Stromal cell of bone marrow (primary cell): ENCODE data around the gene CFB.
A peak's percentile ranks its signal among the peaks of the same experiment; 100 is the strongest.
"Not testable (repeated sequence)": the region's sequence is repeated elsewhere in the genome, so short reads cannot be mapped to it uniquely, and the experiment has no call there.

Source experiments
- DNase-seq: peaks from one replicate; pipeline ENCODE4 v3.0.0-alpha.2; 2012; ENCODE audit warnings: low read depth

Gene CFB

GRCh38 chr6:31970604-31971271 lies 24.8 kb downstream of the CFB start:
- no peak for DNase-seq

GRCh38 chr6:31971279-31971992 lies 25.5 kb downstream of the CFB start:
- no peak for DNase-seq

GRCh38 chr6:31971993-31972708 lies 26.3 kb downstream of the CFB start, which contains the start of gene DXO:
DXO (minus strand) TSS chr6:31972138; CDS start chr6:31971675, 463 bp downstream.
- DNase-seq, result peak; percentile 96

- peak; percentile 67 for DNase-seq
Measured at GRCh38 chr6:31972709-31973350, 26.9 kb downstream of the CFB start.

- not testable (repeated sequence) for DNase-seq
Measured at GRCh38 chr6:31976065-31976464, 30.2 kb downstream of the CFB start.

- no peak for DNase-seq
Measured at GRCh38 chr6:31977816-31978431, 32.0 kb downstream of the CFB start.

GRCh38 chr6:31978831-31979230 lies 32.9 kb downstream of the CFB start:
- DNase-seq, result no peak

GRCh38 chr6:31979238-31979898 lies 33.5 kb downstream of the CFB start:
- DNase-seq, result no peak

- DNase-seq, result not testable (repeated sequence)
Measured at GRCh38 chr6:31980195-31980876, 34.4 kb downstream of the CFB start.

- DNase-seq, result not testable (repeated sequence)
Measured at GRCh38 chr6:31980998-31981397, 35.1 kb downstream of the CFB start.

GRCh38 chr6:31981744-31982143 lies 35.8 kb downstream of the CFB start, which contains the start of gene C4A:
C4A (plus strand) TSS chr6:31982057; CDS start chr6:31982108, 51 bp downstream.
- DNase-seq, result not testable (repeated sequence)

GRCh38 chr6:31989363-31989762 lies 43.5 kb downstream of the CFB start:
- not testable (repeated sequence) for DNase-seq

- not testable (repeated sequence) for DNase-seq
Measured at GRCh38 chr6:31994421-31994820, 48.5 kb downstream of the CFB start.

GRCh38 chr6:31996385-31996784 lies 50.5 kb downstream of the CFB start:
- DNase-seq, result not testable (repeated sequence)
